Measurements from ENCODE around the gene NUP205. TPM values are rescaled to one million over a fixed set of nuclear protein-coding genes. Genes with fewer than 3 reads are reported as not detected.
A peak's percentile ranks its signal among the peaks of the same experiment; 100 is the strongest.

NUP205 gene
- total RNA-seq, 3 donors from 2014 or later, result 32.5 to 38.9 (median 37.3) TPM

DNA sequence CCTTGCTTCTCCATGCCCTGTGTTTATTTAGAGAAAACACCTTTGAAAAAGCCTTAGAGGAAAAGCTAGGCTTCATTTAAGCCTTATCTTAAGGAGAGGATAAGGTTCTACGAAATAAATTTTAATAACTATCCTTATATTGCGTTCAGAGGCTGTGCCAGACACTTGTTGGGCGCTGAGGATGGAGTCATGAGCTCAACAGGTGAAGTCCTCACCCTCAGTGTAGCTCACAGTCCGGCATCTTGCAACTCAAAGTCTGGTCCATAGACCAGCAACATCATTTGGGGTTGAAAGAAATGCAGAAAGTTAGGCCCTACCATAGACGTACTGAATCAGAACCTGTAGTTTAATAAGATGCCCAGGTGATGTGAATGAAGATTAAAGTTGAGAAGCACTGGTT, 100.8 kb downstream of the NUP205 start:
- Histone ChIP-seq H3K9me3 (no peaks in the 10 kb centered on the region), H3K36me3 (ENCODE audit: low read depth) (no peaks in the 10 kb centered on the region), H3K4me1 (ENCODE audit: low read depth) (peaks cover 5% of the 10 kb centered on the region), H3K4me3 (no peak overlapping the region)
- TF ChIP-seq, protein P1, sequence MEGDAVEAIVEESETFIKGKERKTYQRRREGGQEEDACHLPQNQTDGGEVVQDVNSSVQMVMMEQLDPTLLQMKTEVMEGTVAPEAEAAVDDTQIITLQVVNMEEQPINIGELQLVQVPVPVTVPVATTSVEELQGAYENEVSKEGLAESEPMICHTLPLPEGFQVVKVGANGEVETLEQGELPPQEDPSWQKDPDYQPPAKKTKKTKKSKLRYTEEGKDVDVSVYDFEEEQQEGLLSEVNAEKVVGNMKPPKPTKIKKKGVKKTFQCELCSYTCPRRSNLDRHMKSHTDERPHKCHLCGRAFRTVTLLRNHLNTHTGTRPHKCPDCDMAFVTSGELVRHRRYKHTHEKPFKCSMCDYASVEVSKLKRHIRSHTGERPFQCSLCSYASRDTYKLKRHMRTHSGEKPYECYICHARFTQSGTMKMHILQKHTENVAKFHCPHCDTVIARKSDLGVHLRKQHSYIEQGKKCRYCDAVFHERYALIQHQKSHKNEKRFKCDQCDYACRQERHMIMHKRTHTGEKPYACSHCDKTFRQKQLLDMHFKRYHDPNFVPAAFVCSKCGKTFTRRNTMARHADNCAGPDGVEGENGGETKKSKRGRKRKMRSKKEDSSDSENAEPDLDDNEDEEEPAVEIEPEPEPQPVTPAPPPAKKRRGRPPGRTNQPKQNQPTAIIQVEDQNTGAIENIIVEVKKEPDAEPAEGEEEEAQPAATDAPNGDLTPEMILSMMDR (IDR thresholded peaks at IDR 0.05), result no peak
- intact Hi-C loops (cut with DNase I, micrococcal nuclease), result no loop called here
- ATAC-seq (no peak), DNase-seq (no peak)

DNA sequence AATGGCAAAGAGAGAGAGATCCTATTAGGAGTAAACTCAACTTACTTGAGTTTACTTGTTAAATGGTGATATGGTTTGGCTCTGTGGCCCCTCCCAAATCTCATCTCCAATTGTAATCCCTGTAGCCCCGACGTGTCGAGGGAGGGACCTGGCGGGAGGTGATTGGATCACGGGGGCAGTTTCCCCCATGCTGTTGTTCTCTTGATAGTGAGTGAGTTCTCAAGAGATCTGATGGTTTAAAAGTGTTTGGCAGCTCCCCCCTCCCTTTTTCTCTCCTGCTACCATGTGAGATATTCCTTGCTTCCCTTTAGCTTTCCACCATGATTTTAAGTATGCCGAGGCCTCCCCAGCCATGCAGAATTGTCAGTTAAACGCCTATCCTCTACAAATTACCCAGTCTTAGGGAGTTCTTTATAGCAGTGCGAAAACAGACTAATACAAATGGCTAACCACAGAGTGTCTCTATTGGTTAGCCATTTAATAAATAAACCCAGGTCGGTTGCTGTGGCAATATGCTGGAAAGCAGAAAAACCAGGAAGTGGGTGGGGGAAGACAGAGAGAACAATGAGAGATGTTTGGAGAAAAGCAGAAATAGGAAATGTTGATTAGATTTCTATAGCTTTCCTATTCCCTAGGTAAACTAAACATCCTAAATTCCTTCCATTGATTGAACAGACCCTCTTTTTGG, 101.6 kb downstream of the NUP205 start:
- no peaks in the 10 kb centered on the region for H3K36me3 ChIP-seq (ENCODE audit: low read depth)
- intact Hi-C loops (cut with DNase I, micrococcal nuclease), result no loop called here
- ATAC-seq, result no peak

DNA sequence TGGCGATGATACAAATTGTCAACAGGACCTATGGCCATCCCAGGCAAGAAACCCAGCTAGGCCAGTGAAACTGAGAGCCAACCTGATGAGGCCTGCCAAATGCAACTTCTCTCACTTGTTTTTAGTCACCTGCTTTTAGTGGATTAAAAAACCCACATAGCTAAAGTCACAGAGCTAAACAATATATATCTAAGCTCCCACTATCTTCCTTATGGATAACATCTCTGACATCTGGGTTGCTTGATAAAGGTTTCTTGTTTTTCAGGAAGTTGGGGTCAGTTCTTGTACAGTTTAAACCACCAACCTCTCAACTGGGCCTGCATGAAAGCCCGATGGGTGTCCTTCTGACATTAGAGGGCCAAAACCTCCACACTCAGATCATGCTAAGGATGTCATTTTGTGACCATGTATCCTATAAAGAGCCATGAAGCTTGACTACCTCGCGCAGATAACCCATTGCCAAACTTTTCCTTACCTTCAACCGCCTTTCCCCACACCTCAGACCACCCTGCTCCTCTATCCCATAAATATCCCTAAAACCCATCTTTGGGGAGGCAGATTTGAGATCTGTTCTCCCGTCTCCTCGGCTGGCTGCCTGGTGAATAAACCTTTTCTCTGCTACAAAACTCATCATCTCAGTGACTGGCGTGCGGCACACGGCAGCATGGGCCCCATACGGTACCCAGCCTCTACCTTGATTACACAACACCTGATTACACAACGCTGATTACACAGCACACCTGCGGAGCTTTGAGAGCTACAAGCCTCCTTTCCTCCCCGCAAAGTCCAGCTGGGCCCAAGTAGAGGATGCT, 103.8 kb downstream of the NUP205 start:
- Histone ChIP-seq H3K4me3 (peak overlapping the region; percentile 96), H3K36me3 (ENCODE audit: low read depth) (no peaks in the 10 kb centered on the region), H3K4me1 (ENCODE audit: low read depth) (peaks cover 10% of the 10 kb centered on the region), H3K9me3 (no peaks in the 10 kb centered on the region)
- intact Hi-C loops (cut with DNase I, micrococcal nuclease), result no loop called here
- no peak for DNase-seq
- TF ChIP-seq, protein P1 (IDR thresholded peaks at IDR 0.05), result no peak
- peak; percentile 53 for ATAC-seq

More for the DNA sequence above, 101.6 kb downstream of the NUP205 start:
- Histone ChIP-seq H3K4me3 (no peak overlapping the region), H3K9me3 (no peaks in the 10 kb centered on the region), H3K4me1 (ENCODE audit: low read depth) (peaks cover 10% of the 10 kb centered on the region)
- TF ChIP-seq, protein P1 (IDR thresholded peaks at IDR 0.05), result no peak
- no peak for DNase-seq

DNA sequence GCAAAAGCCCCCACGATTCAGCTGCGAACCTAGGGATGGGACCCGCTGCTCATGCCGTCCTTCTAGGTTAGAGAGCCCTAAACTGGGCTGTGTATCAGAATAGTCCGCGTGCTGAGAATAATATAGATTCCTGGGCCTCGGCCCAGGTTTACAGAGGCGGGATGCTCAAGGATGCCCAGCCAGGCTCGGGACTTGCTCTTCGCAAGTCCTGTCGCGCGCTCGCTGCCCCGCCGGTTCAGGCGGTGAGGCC, 104.3 kb downstream of the NUP205 start:
- Histone ChIP-seq H3K36me3 (ENCODE audit: low read depth) (no peaks in the 10 kb centered on the region), H3K4me3 (peak overlapping the region; percentile 96), H3K4me1 (ENCODE audit: low read depth) (peaks cover 10% of the 10 kb centered on the region), H3K9me3 (no peaks in the 10 kb centered on the region)
- DNase-seq (no peak), ATAC-seq (no peak)
- intact Hi-C loops (cut with DNase I, micrococcal nuclease), result no loop called here
- TF ChIP-seq, protein P1 (IDR thresholded peaks at IDR 0.05), result no peak

DNA sequence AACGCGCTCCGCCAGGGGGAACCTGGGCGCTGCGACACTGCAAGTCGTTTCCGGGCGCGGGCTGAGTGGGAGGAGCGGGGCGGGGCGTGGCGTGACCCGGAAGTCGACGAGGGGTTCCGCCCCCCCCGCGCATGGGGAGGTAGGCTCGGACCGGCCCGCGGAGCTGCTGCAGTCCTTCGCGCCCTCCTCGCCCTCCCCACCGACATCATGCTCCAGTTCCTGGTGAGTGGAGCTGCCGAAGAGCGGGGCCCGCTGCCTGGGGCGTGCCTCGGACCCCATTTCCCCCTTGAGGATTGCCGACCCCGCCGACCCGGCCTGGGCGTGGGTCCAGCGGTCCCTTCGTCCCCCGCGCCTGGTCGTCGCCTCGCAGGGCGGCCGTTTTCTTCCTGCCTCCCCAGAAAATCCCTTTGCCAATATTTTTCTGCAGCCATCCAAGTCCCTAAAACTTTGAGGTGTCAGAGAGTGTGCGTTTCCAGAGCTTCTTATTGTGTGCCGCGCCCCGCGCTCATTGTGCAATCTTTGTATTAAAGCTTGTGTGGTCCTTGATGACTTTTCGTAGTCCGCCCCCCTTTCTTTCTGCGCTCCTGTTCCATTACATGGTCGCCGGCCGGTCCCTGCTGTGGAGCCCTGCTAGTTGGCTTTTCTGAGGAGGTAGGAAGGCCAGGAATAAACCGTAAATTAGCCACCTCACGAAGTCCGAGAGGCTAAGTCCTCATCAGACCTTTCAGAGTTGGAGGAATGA, 104.8 kb downstream of the NUP205 start, which contains the start of gene STMP1:
Gene STMP1 (plus strand): TSS at position 142 of the 742 bp plus-strand sequence.
- H3K9me3 ChIP-seq, result no peaks in the 10 kb centered on the region
- DNase-seq (peak; percentile 98 to 99 (median 98)), ATAC-seq (peak; percentile 100)
- no peaks in the 10 kb centered on the region for H3K36me3 ChIP-seq (ENCODE audit: low read depth)
- H3K4me1 ChIP-seq (ENCODE audit: low read depth), result peaks cover 10% of the 10 kb centered on the region
- intact Hi-C loops (cut with DNase I, micrococcal nuclease), result no loop called here
- peak within 1 kb of the TSS; percentile 96 for H3K4me3 ChIP-seq
- TF ChIP-seq, protein P1 (IDR thresholded peaks at IDR 0.05), result peak; percentile 85

Data from mucosa of descending colon (tissue), 3 donors.